ENCODE data around the gene GET4.

Gene GET4

DNA sequence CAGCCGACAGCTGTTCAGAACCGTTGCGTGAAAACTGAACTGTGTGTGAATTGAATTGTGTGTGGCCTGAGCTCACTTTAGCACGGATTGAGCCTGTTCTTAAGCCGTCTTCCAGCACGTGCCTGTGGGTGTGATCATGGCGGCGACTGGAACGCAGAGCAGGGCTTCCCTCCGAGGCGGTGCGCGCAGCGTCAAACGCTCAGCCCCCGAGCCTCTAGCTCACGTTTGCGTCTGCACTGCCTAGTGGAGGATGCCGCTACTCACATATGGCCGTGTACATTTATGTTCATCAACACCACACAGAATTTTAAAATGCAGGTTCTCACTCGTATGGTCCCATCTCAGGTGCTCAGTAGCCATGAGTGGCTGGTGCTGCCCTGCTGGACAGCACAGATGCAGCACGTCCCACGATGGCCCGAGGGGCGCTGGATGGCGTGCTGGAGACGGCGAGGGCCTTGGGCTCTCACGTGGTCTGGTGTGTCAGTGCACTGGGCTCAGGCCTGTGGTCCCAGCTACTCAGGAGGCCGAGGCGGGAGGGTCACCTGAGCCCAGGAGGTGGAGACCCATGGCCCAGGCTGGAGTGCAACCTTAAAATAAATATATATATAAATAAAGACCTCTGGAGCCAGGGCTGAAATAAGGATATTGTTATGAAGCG, 22.1 kb upstream of the GET4 start:
- Histone ChIP-seq H3K9ac (ENCODE audit: low read depth, low read length) (no peak overlapping the region), H3K4me1 (ENCODE audit: insufficient read depth, low read length) (no peaks in the 10 kb centered on the region), H3K9me3 (ENCODE audit: control insufficient read depth, insufficient read depth, low read length) (no peaks in the 10 kb centered on the region), H3K36me3 (ENCODE audit: insufficient read depth, low read length) (peaks cover 35% of the 10 kb centered on the region)

DNA sequence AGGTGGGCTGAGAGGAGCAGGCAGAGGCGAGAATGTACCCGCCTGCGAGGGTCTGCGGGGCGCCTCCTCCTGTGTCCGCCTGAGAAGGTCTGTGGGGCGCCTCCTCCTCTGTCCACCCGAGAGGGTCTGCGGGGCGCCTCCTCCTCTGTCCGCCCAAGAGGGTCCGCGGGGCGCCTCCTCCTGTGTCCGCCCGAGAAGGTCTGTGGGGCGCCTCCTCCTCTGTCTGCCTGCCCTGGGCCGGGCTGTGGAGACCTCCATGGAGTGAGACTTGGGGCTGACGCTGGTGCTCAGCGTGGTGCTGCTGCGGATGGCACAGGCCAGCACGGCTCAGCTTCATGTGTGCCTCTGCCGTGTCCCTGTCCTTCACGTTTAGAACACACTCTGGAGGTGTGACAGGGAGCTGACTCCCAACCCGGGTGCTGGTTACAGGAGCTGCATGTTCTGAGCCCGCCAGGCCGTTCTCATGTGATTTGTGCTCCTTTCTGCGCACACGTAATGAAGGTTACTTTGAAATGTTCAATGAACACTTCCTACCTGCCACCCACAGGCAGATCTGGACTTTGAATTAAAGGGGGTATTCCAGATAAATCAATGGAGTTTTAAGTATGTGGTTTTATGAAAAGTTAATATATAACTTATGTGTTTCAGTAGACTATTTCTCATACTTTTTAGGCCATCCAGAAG, 20.5 kb upstream of the GET4 start:
- H3K36me3 ChIP-seq (ENCODE audit: insufficient read depth, low read length), result peaks cover 35% of the 10 kb centered on the region
- H3K9me3 ChIP-seq (ENCODE audit: control insufficient read depth, insufficient read depth, low read length), result no peaks in the 10 kb centered on the region
- H3K4me1 ChIP-seq (ENCODE audit: insufficient read depth, low read length), result no peaks in the 10 kb centered on the region
- no peak overlapping the region for H3K9ac ChIP-seq (ENCODE audit: low read depth, low read length)

DNA sequence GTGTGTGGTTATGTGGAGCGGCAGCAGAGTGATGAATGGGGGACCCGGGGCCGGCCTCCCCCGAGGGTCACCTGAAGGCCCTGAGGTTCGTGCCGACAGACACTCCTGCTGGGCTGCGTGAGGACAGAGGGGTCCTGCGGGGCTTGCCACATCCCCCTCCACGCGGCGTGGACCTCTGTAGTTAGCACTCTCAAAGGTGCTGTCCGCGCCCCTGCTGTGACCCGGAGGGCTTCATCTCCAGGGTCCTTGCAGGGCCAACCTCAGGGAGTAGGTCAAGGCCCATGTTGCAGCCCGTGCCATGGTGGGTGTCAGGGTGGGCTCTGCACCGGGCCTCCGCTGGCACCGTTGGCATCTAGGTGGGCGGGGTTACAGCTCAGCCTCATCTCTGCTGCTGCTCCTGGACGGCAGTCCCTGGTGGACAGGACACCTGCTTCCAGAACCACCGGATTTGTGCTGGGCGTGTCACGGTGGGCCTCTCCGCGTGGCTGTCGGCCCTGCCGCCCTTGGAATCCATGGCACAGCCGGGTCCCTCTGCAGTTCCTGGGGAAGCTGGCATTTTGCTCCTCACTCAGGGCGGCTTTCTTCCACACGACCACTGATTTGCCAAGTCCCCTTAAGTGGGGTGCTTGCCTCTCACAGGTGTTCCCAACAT, 19.8 kb upstream of the GET4 start:
- peaks cover 40% of the 10 kb centered on the region for H3K36me3 ChIP-seq (ENCODE audit: insufficient read depth, low read length)
- no peak overlapping the region for H3K9ac ChIP-seq (ENCODE audit: low read depth, low read length)
- no peaks in the 10 kb centered on the region for H3K9me3 ChIP-seq (ENCODE audit: control insufficient read depth, insufficient read depth, low read length)
- H3K4me1 ChIP-seq (ENCODE audit: insufficient read depth, low read length), result no peaks in the 10 kb centered on the region

DNA sequence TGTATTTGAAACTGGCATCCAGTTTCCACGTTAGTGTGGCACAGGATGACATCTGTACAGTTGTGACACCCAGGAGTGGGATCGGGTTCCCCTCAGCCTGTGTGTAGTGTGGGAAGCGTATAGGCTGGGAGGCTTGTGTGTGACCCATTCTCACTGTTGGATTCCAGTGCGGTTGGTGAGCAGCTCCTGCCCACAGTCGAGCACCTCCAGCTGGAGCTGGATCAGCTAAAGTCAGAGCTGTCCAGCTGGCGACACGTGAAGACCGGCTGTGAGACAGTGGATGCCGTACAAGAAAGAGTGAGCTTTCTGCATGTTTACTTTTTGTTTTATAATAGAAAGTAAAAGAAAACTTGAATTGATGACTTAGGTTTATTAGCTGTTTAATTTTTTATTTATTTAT, 18.7 kb upstream of the GET4 start:
- H3K9me3 ChIP-seq (ENCODE audit: control insufficient read depth, insufficient read depth, low read length), result no peaks in the 10 kb centered on the region
- H3K9ac ChIP-seq (ENCODE audit: low read depth, low read length), result no peak overlapping the region
- peaks cover 36% of the 10 kb centered on the region for H3K36me3 ChIP-seq (ENCODE audit: insufficient read depth, low read length)
- H3K4me1 ChIP-seq (ENCODE audit: insufficient read depth, low read length), result no peaks in the 10 kb centered on the region

DNA sequence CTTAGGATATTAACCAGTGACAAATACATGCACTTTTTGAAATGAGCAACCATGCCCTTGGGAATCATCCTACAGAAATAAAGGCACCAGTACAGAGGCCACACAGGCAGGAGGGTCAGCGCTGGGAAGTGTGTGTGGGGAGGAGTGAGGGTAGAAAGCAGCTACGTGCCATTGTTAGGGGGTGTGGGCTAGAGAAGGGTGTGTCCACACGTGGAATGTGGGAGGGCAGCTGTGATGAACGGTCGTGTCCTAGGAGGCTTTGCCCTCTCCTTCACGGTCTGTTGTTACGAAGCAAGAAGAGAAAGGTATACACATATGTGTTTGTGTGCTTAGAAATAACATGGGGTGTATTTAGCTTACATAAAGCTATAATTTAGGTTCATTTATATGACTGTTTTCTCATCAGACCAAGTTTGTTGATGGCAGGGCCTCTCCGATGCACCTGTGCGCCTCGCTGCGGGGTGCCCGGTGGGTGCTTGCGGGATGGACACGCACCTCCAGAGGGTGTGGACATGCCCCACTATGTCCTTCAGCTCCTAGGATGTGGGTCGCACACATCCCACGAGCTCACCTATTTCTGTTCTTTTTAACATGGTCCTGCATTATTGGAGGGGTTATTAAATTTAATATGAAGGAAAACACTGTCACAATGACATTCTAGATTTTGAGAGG, 16.9 kb upstream of the GET4 start:
- Histone ChIP-seq H3K36me3 (ENCODE audit: insufficient read depth, low read length) (peaks cover 38% of the 10 kb centered on the region), H3K9me3 (ENCODE audit: control insufficient read depth, insufficient read depth, low read length) (no peaks in the 10 kb centered on the region), H3K9ac (ENCODE audit: low read depth, low read length) (no peak overlapping the region), H3K4me1 (ENCODE audit: insufficient read depth, low read length) (no peaks in the 10 kb centered on the region)

DNA sequence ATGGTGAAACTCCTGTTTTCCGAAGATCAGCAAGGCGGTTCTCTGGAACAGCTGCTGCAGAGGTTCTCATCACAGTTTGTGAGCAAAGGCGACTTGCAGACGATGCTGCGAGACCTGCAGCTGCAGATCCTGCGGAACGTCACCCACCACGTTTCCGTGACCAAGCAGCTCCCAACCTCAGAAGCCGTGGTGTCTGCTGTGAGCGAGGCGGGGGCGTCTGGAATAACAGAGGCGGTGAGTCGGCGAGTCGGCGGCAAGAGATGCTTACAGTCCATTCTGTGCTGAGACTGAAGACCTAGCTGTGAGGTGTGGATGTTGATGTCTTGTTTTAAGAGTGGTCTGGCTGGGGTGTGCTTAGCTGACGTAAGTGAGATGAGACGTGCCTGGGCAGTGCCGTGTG, 16.2 kb upstream of the GET4 start:
- Histone ChIP-seq H3K9me3 (ENCODE audit: control insufficient read depth, insufficient read depth, low read length) (no peaks in the 10 kb centered on the region), H3K36me3 (ENCODE audit: insufficient read depth, low read length) (peaks cover 35% of the 10 kb centered on the region), H3K4me1 (ENCODE audit: insufficient read depth, low read length) (no peaks in the 10 kb centered on the region), H3K9ac (ENCODE audit: low read depth, low read length) (no peak overlapping the region)

DNA sequence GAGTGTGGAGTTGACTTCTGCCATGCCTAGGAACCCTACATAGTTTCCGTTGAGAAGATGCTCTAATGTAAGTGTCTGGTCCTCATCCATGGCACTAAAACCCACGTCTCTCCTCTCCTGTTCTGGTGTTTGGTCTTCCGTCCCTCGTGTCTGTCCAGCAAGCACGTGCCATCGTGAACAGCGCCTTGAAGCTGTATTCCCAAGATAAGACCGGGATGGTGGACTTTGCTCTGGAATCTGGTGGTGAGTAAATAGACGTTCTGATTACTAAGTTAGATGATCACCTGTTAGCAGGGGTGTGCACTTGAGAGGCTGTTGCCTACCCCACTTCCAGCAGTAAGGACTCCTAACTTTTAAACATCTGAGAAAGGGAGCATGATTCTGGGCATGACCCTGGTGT, 15.1 kb upstream of the GET4 start:
- peaks cover 33% of the 10 kb centered on the region for H3K36me3 ChIP-seq (ENCODE audit: insufficient read depth, low read length)
- no peaks in the 10 kb centered on the region for H3K9me3 ChIP-seq (ENCODE audit: control insufficient read depth, insufficient read depth, low read length)

DNA sequence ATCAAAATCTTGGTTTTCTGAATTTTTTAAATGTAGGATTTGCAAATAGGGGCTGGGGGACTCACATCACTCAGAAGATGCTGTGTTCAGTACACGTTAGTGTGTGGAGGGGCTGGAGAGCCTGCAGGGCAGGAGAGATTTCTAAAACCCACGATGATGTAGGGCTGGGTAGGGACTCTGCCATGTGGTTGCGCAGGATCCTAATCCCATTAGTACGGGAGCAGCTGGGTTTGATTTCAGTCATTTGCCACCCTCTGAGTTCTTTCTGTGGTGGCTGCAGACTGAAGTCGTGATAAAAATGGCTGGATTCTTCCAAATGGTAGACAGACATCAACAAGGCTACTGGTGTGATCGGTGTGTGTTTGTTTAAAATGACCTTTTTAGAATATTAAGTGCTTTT, 14.2 kb upstream of the GET4 start:
- Histone ChIP-seq H3K4me1 (ENCODE audit: insufficient read depth, low read length) (no peaks in the 10 kb centered on the region), H3K9me3 (ENCODE audit: control insufficient read depth, insufficient read depth, low read length) (no peaks in the 10 kb centered on the region), H3K9ac (ENCODE audit: low read depth, low read length) (no peak overlapping the region), H3K36me3 (ENCODE audit: insufficient read depth, low read length) (peaks cover 29% of the 10 kb centered on the region)

More for the DNA sequence above, 15.1 kb upstream of the GET4 start:
- Histone ChIP-seq H3K9ac (ENCODE audit: low read depth, low read length) (no peak overlapping the region), H3K4me1 (ENCODE audit: insufficient read depth, low read length) (no peaks in the 10 kb centered on the region)

DNA sequence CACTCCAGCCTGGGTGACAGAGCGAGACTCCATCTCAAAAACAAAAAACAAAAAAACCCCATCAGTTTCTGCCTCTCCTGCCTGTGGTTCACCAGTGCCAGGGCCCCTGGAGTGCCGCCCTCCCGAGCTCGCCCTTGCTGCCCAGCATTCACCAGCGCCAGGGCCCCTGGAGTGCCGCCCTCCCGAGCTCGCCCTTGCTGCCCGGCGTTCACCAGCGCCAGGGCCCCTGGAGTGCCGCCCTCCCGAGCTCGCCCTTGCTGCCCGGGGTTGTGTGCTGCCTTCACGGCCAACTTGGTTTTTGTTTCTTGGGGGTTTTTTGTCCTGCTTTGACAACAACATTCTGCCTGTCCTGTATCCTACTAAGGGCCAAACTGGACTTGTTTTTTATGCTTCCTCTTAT, 13.2 kb upstream of the GET4 start:
- Histone ChIP-seq H3K36me3 (ENCODE audit: insufficient read depth, low read length) (peaks cover 32% of the 10 kb centered on the region), H3K9ac (ENCODE audit: low read depth, low read length) (no peak overlapping the region), H3K4me1 (ENCODE audit: insufficient read depth, low read length) (no peaks in the 10 kb centered on the region), H3K9me3 (ENCODE audit: control insufficient read depth, insufficient read depth, low read length) (no peaks in the 10 kb centered on the region)

DNA sequence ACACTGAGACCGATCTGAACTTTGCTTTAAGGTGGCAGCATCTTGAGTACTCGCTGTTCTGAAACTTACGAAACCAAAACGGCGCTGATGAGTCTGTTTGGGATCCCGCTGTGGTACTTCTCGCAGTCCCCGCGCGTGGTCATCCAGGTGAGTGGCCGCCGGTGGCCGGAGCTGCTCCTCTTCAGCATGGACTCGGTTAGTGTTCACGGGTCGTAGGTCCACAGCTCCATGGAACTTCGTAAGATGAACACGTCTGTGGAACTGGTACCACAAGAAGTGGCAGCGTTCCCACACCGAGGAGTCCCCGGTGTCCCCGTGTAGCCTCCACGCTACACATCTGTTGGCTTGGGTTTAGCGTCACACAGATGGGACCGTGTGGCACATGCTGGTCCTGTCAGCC, 10.4 kb upstream of the GET4 start:
- Histone ChIP-seq H3K9ac (ENCODE audit: low read depth, low read length) (no peak overlapping the region), H3K4me1 (ENCODE audit: insufficient read depth, low read length) (no peaks in the 10 kb centered on the region), H3K36me3 (ENCODE audit: insufficient read depth, low read length) (peaks cover 30% of the 10 kb centered on the region), H3K9me3 (ENCODE audit: control insufficient read depth, insufficient read depth, low read length) (no peaks in the 10 kb centered on the region)

DNA sequence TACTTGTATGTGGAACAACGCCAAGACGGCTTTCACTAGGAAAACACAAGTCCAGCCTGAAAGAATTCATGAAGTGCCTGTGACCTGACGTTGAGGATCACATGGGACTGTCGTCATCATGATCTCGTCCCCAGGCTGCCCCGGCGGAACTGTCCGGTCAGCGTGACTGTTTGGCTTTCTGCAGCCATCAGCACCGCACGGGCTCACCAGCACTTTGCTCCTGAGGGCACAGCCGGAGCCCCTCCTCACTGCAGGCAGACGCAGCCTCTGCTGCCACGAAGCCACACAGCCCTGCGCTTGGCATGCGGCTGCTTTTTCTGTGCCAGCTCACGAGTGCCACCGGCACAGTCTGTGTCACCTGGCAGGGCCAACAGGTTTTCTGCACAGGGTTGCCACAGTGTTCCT, 9.4 kb upstream of the GET4 start:
- no peaks in the 10 kb centered on the region for H3K4me1 ChIP-seq (ENCODE audit: insufficient read depth, low read length)
- no peak overlapping the region for H3K9ac ChIP-seq (ENCODE audit: low read depth, low read length)
- H3K36me3 ChIP-seq (ENCODE audit: insufficient read depth, low read length), result peaks cover 26% of the 10 kb centered on the region
- H3K9me3 ChIP-seq (ENCODE audit: control insufficient read depth, insufficient read depth, low read length), result no peaks in the 10 kb centered on the region

DNA sequence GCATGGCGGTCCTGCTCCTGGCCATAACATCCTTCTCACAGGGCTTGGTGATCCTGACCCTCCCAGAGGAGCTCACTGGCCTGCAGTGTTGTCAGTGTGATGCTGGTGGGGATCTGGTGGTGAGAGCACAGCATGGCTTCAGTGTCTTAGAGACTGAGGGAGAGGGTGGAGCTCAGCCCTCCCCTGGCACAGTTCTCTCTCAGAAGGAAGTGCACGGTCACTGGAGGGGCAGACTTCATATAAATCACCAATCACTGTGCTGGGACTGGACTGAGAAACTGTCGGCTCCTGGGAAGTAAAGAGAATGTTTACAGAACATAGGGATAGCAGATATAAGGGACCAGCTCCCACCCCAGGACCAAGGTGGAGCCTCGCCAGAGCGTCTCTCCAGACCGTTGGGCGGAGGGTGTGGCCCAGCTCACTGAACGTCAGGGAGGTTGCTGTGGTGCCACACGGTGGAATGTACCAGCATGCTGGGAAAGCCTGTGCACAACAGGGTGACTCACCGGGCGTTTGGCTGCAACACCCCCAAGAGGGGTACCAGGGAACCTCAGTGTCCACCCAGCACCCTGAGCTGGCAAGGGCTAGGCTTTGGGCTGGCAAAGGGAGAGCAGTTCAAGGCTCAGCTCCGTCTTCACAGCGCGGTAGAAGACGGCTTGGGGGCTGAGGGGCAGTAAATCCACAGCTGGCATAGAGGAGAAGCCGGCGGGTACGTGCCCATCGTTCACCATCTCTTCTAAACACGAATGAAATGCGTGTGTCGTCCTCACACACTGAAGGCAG, 8.8 kb upstream of the GET4 start:
- Histone ChIP-seq H3K4me1 (ENCODE audit: insufficient read depth, low read length) (no peaks in the 10 kb centered on the region), H3K9me3 (ENCODE audit: control insufficient read depth, insufficient read depth, low read length) (no peaks in the 10 kb centered on the region), H3K36me3 (ENCODE audit: insufficient read depth, low read length) (peaks cover 22% of the 10 kb centered on the region), H3K9ac (ENCODE audit: low read depth, low read length) (no peak overlapping the region)

DNA sequence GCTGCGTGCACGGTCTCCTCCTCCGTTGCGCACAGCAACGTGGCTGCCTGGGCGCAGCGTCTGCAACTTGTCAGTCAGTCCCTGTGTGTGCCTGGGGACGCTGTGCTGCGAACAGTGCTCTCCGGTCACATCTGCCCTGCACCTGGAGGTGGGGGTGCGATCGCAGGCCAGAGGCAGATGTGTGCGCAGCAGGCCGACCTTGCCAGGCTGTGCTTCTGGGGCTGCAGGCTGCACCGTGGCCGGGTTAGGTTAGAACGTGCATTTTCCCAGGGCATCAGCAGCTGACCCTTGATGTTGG, 8.2 kb upstream of the GET4 start:
- Histone ChIP-seq H3K9ac (ENCODE audit: low read depth, low read length) (no peak overlapping the region), H3K9me3 (ENCODE audit: control insufficient read depth, insufficient read depth, low read length) (no peaks in the 10 kb centered on the region), H3K4me1 (ENCODE audit: insufficient read depth, low read length) (no peaks in the 10 kb centered on the region), H3K36me3 (ENCODE audit: insufficient read depth, low read length) (peaks cover 21% of the 10 kb centered on the region)

DNA sequence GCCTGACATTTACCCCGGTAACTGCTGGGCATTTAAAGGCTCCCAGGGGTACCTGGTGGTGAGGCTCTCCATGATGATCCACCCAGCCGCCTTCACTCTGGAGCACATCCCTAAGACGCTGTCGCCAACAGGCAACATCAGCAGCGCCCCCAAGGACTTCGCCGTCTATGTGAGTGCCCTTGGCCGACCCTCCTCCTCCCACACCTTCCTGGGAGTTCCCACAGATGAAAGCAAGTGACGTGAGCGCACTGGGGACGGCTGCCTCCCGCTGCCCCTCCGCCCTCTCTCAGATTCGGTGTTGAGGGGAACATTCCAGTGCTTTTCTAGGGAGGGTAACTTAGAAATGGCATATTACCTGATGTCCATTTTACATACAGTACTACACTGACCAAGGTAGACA, 7.0 kb upstream of the GET4 start:
- Histone ChIP-seq H3K36me3 (ENCODE audit: insufficient read depth, low read length) (peaks cover 21% of the 10 kb centered on the region; the same call in 1 of the 2 replicates), H3K9ac (ENCODE audit: low read depth, low read length) (no peak overlapping the region), H3K4me1 (ENCODE audit: insufficient read depth, low read length) (0 out of 2 replicates have a peak, but pooled peaks cover 3% of the 10 kb centered on the region), H3K9me3 (ENCODE audit: control insufficient read depth, insufficient read depth, low read length) (no peaks in the 10 kb centered on the region)
